Gastroesophageal sphincter (tissue), 4 donors: ENCODE data around the gene DNAJC5. TPM values are rescaled to one million over a fixed set of nuclear protein-coding genes. Genes with fewer than 3 reads are reported as not detected.
"Not testable (repeated sequence)": the region's sequence is repeated elsewhere in the genome, so short reads cannot be mapped to it uniquely, and the experiment has no call there.

ENCODE experiments used
- ATAC-seq: fragments of 150-250 bp; one replicate; pipeline ENCODE4 v1.9.1; 2016; ENCODE audit warnings: mild to moderate bottlenecking, moderate library complexity
- H3K27ac ChIP-seq, 4 donors: fragments of 200-600 bp; sonication (generic) in 3 of 4; 1 replicate in 3 of 4; 2 replicates in 1 of 4; pipeline ENCODE4 v1.5.1; 2016 to 2019
- H3K27me3 ChIP-seq: fragments of 200-600 bp; sonication (generic); one replicate; pipeline ENCODE4 v1.5.1; 2019
- H3K36me3 ChIP-seq, 2 donors: fragments of 200-600 bp; sonication (generic); one replicate each; pipeline ENCODE4 v1.5.1; 2019; ENCODE audit warnings: control low read depth in 1 of 2
- H3K4me1 ChIP-seq, 3 donors: fragments of 200-600 bp; sonication (generic); 1 replicate in 2 of 3; 2 replicates in 1 of 3; pipeline ENCODE4 v1.5.1; 2016 to 2019; ENCODE audit warnings: control low read depth in 2 of 3
- H3K4me3 ChIP-seq, 2 donors: fragments of 200-600 bp; sonication (generic); one replicate each; pipeline ENCODE4 v1.5.1; 2019; ENCODE audit warnings: mild to moderate bottlenecking in 1 of 2, moderate library complexity in 1 of 2
- H3K9me3 ChIP-seq, 3 donors: fragments of 200-600 bp; sonication (generic); one replicate each; pipeline ENCODE4 v1.5.1; 2017 to 2019; ENCODE audit warnings: control low read depth in 2 of 3
- EP300 ChIP-seq: sonication (generic); formaldehyde crosslinking; IDR thresholded peaks from one replicate; pipeline ENCODE4 v1.6.1; 2017; ENCODE audit warnings: antibody characterized with exemption, mild to moderate bottlenecking
- POLR2A ChIP-seq, 2 donors: fragments of 450-650 bp; IDR thresholded peaks; one replicate each; pipeline ENCODE4 v1.6.1; 2017; ENCODE audit warnings: antibody characterized with exemption in 2 of 2, mild to moderate bottlenecking in 2 of 2, moderate library complexity in 1 of 2
- POLR2AphosphoS5 ChIP-seq: sonication (generic); formaldehyde crosslinking; IDR thresholded peaks from one replicate; pipeline ENCODE4 v1.6.1; 2017; ENCODE audit warnings: antibody characterized with exemption
- WGBS, 2 donors: methylation state at CpG; one replicate each; pipeline ENCODE4 v1.1.5; 2018; ENCODE audit warnings: low coverage in 1 of 2; 5-methylcytosine and 5-hydroxymethylcytosine counted together
- total RNA-seq, 4 donors: library from RNA; depleted of rRNA; stranded (reverse); fragments of >200 nt; gene quantifications; one replicate each; pipeline ENCODE4 v1.1.0, GENCODE V29; 2016
- TF ChIP-seq, protein P1 (sequence below), 4 experiments: fragments of 200-600 bp in 2 of 4; fragments of 450-650 bp in 2 of 4; sonication (generic) in 1 of 4; IDR thresholded peaks; one replicate each; pipeline ENCODE4 v1.5.1; 2017 to 2019; ENCODE audit warnings: antibody characterized with exemption in 4 of 4, mild to moderate bottlenecking in 2 of 4, moderate library complexity in 2 of 4

Gene DNAJC5
- total RNA-seq, 4 donors from 2014 or later, result 44.7 to 70.6 (median 47.6) TPM

DNA sequence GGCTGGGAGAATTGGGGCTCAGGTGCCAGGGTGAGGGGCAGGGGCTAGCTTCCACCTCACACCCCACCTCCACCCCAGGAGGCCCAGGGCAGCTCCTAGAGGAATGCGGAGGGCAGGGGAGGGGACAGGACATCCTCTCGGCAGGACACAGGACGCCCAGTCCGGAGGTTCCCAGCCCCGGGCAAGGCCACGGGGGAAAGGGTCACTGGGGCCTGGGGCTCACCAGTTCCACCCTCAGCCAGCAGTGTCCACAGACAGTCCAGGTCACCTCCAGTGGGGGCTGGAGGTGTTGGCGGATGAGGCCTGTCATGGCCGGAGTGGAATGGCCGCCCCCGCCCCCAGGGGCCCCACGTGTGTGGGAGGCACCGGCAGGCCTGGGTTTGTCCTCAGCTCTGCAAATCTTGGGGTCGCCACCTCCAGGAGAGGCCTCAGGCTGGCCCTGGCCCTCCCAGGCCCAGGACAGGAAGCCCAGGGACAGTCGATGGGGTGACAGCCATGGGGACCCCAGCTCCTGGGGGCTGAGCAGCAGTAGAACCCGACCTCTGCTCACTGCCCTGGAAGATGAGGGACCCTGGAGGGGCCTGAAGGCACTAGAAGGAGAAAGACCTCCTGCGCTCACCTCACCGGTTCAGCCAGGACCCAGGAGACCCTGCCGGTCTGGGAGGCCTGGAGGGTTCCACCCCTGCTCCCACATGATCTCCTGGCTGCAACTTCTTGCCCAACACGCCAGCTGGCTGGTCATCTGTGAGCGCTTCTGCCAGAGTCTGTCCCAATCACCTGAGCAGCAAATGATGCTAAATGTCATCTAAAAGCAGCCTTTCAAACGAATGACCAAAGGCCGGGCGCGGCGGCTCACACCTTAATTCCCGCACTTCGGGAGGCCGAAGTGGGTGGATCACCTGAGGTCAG, 46.7 kb upstream of the DNAJC5 start:
- Histone ChIP-seq H3K27me3 (peaks cover 53% of the 10 kb centered on the region), H3K9me3 (no peaks in the 10 kb centered on the region), H3K4me3 (no peak overlapping the region), H3K27ac (peak overlapping the region in 3 of 4 donors; percentile 41 to 77 (median 73)), H3K36me3 (no peaks in the 10 kb centered on the region), H3K4me1 (peaks cover 0 to 39% (median 21%) of the 10 kb centered on the region in 3 donors)
- peak; percentile 26 for ATAC-seq
- 100% methylated on average over 1 of the region's 28 CpGs; no CpG with 5 or more reads in 1 of the 2 donors for WGBS, 2 donors
- no peak for TF ChIP-seq POLR2AphosphoS5
- no peak for TF ChIP-seq EP300
- TF ChIP-seq, protein P1, sequence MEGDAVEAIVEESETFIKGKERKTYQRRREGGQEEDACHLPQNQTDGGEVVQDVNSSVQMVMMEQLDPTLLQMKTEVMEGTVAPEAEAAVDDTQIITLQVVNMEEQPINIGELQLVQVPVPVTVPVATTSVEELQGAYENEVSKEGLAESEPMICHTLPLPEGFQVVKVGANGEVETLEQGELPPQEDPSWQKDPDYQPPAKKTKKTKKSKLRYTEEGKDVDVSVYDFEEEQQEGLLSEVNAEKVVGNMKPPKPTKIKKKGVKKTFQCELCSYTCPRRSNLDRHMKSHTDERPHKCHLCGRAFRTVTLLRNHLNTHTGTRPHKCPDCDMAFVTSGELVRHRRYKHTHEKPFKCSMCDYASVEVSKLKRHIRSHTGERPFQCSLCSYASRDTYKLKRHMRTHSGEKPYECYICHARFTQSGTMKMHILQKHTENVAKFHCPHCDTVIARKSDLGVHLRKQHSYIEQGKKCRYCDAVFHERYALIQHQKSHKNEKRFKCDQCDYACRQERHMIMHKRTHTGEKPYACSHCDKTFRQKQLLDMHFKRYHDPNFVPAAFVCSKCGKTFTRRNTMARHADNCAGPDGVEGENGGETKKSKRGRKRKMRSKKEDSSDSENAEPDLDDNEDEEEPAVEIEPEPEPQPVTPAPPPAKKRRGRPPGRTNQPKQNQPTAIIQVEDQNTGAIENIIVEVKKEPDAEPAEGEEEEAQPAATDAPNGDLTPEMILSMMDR (IDR thresholded peaks at IDR 0.05), result no peak
- no peak for TF ChIP-seq POLR2A (IDR thresholded peaks at IDR 0.05)

DNA sequence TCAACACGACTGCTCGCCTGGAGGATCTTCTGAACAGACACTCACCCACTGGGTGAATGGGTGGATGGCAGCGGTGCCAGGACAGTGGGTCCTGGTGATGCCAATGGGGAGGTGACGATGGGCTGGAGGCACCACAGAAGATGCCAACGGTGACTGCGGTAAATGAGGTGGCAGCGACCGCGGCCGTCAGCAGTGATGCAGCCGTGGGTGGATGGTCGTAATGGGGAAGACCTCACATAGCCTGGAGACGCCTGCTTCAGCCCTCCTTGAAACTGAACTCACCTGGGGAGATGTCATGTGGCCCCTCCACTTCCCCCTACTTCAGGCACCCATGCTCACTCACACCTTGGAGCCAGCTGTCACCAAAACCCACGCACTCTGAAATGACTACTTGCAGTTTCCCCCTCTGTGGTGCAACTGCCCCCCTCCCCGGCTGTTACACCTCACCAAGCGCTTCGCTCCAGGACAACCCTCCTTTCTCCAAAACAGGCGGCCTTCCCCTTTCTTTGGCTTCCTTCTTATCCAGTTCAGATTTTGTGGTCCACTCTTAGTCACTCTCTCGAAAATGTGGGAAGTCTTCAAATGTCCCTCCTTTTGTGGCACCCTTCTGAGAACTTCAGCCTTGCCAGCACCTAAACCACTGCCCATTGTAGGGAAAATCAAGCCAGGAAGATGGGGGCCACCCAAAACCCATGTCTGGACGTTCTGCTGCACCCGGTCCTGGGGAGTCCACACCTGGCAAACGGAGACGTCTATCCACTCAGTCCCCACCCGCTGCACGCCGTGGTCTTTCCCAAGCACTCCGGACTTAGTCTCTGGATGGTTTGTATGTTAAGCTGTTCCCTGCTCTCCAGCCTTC, 44.0 kb upstream of the DNAJC5 start:
- WGBS, 2 donors, result 76 to 100% methylated on average over 1 to 22 of the region's 27 CpGs
- Histone ChIP-seq H3K36me3 (no peaks in the 10 kb centered on the region), H3K27me3 (peaks cover 58% of the 10 kb centered on the region), H3K4me3 (no peak overlapping the region), H3K4me1 (peaks cover 0 to 50% (median 40%) of the 10 kb centered on the region in 3 donors), H3K27ac (no peak overlapping the region), H3K9me3 (no peaks in the 10 kb centered on the region)
- TF ChIP-seq POLR2A (IDR thresholded peaks at IDR 0.05) (no peak), EP300 (no peak), POLR2AphosphoS5 (no peak)
- TF ChIP-seq, protein P1 (IDR thresholded peaks at IDR 0.05), result no peak
- ATAC-seq, result no peak

GRCh38 chr20:63851548-63851943, 43.4 kb upstream of the DNAJC5 start:
- not testable (repeated sequence) for ATAC-seq, H3K36me3 ChIP-seq, H3K27ac ChIP-seq, H3K9me3 ChIP-seq, H3K4me3 ChIP-seq
- WGBS, 2 donors, result 93 to 100% methylated on average over 1 to 7 of the region's 14 CpGs
- peaks cover 58% of the 10 kb centered on the region for H3K27me3 ChIP-seq
- peaks cover 0 to 49% (median 34%) of the 10 kb centered on the region in 3 donors for H3K4me1 ChIP-seq

- Histone ChIP-seq H3K27me3 (peaks cover 61% of the 10 kb centered on the region), H3K4me1 (peaks cover 0 to 49% (median 30%) of the 10 kb centered on the region in 3 donors), H3K27ac (peak overlapping the region in 3 of 4 donors; percentile 74 to 78 (median 74))
- WGBS, 2 donors, result 93 to 100% methylated on average over 1 to 2 of the region's 4 CpGs
- not testable (repeated sequence) for H3K36me3 ChIP-seq, ATAC-seq, H3K4me3 ChIP-seq, H3K9me3 ChIP-seq
These were observed 41.2 kb upstream of the DNAJC5 start for GRCh38 chr20:63853733-63854068.

GRCh38 chr20:63854069-63854765, 40.7 kb upstream of the DNAJC5 start:
- Histone ChIP-seq H3K27me3 (peaks cover 61% of the 10 kb centered on the region), H3K9me3 (no peaks in the 10 kb centered on the region), H3K4me1 (peaks cover 0 to 54% (median 32%) of the 10 kb centered on the region in 3 donors), H3K27ac (peak overlapping the region in 3 of 4 donors; percentile 74 to 78 (median 74)), H3K36me3 (no peaks in the 10 kb centered on the region), H3K4me3 (peak overlapping the region in 1 of 2 donors; percentile 29)
- peak; percentile 18 for ATAC-seq
- WGBS, 2 donors, result no CpG with 5 or more reads among the region's 17 CpGs
- TF ChIP-seq EP300 (no peak), POLR2A (IDR thresholded peaks at IDR 0.05) (no peak), POLR2AphosphoS5 (no peak)
- TF ChIP-seq, protein P1 (IDR thresholded peaks at IDR 0.05), result peak in 1 of 4 experiments; percentile 13
